Fibroblast of lung (primary cell): ENCODE measurements around the gene SPTBN1.

Experiments
- EZH2 ChIP-seq: IDR thresholded peaks from 2 replicates; pipeline ENCODE4 v1.5.1; 2012; ENCODE audit warnings: low read length, control low read depth, mild to moderate bottlenecking; ENCODE audit errors: missing control alignments
- TF ChIP-seq, protein P1 (sequence below), 2 donors: IDR thresholded peaks in 1 of 2; conservative IDR thresholded peaks in 1 of 2; 1 replicate in 1 of 2; 2 replicates in 1 of 2; pipeline ENCODE4 v1.5.1; 2011 to 2012; ENCODE audit warnings: low read length in 2 of 2, control low read depth in 1 of 2, inconsistent platforms in 1 of 2, low read depth in 1 of 2, mild to moderate bottlenecking in 1 of 2

- TF ChIP-seq, protein P1, sequence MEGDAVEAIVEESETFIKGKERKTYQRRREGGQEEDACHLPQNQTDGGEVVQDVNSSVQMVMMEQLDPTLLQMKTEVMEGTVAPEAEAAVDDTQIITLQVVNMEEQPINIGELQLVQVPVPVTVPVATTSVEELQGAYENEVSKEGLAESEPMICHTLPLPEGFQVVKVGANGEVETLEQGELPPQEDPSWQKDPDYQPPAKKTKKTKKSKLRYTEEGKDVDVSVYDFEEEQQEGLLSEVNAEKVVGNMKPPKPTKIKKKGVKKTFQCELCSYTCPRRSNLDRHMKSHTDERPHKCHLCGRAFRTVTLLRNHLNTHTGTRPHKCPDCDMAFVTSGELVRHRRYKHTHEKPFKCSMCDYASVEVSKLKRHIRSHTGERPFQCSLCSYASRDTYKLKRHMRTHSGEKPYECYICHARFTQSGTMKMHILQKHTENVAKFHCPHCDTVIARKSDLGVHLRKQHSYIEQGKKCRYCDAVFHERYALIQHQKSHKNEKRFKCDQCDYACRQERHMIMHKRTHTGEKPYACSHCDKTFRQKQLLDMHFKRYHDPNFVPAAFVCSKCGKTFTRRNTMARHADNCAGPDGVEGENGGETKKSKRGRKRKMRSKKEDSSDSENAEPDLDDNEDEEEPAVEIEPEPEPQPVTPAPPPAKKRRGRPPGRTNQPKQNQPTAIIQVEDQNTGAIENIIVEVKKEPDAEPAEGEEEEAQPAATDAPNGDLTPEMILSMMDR (conservative IDR thresholded peaks at IDR 0.05 in 1 of 2, IDR thresholded peaks at IDR 0.05 in 1 of 2; ENCODE audit: low read depth in 1 of 2, low read length in 2 of 2) = no peak
- TF ChIP-seq EZH2 = no peak
These were observed 57.2 kb downstream of the SPTBN1 start for GRCh38 chr2:54513363-54513715.
